Type B pancreatic cell (in vitro differentiated cells): ENCODE results near the gene ICA1. TPM values are rescaled to one million over a fixed set of nuclear protein-coding genes. Genes with fewer than 3 reads are reported as not detected.

ENCODE experiments used
- DNase-seq: peaks from one replicate; pipeline ENCODE4 v3.0.0; 2021; ENCODE audit warnings: mixed read lengths; ENCODE audit not compliant: unreplicated experiment; ENCODE audit errors: extremely low spot score
- H3K27ac Mint-ChIP-seq: 2 replicates; pipeline ENCODE4 v1.8.0; 2021; ENCODE audit warnings: mild to moderate bottlenecking, mixed read lengths
- H3K27me3 Mint-ChIP-seq: 2 replicates; pipeline ENCODE4 v1.8.0; 2021; ENCODE audit warnings: mixed read lengths
- H3K36me3 Mint-ChIP-seq: 2 replicates; pipeline ENCODE4 v1.8.0; 2021; ENCODE audit warnings: mixed read lengths
- H3K4me1 Mint-ChIP-seq: one replicate; pipeline ENCODE4 v1.8.0; 2021; ENCODE audit warnings: mixed read lengths; ENCODE audit not compliant: unreplicated experiment
- H3K4me3 Mint-ChIP-seq: 2 replicates; pipeline ENCODE4 v1.8.0; 2021; ENCODE audit warnings: mild to moderate bottlenecking, mixed read lengths
- H3K9me3 Mint-ChIP-seq: 2 replicates; pipeline ENCODE4 v1.8.0; 2021; ENCODE audit warnings: mixed read lengths
- CTCF ChIP-seq: fragments of 200-600 bp; sonication (generic); conservative IDR thresholded peaks from 2 replicates; pipeline ENCODE4 v1.5.0; 2021; ENCODE audit warnings: antibody characterized with exemption, mild to moderate bottlenecking
- total RNA-seq: library from RNA; stranded (reverse); gene quantifications from 2 replicates; pipeline ENCODE4 v1.2.1, GENCODE V29; 2021; ENCODE audit warnings: low replicate concordance

The ICA1 gene
- total RNA-seq, 1 donor from 2014 or later: 9.8 TPM

- Mint-ChIP-seq H3K36me3 (no peaks in the 10 kb centered on the region), H3K27me3 (no peaks in the 10 kb centered on the region), H3K27ac (no peak overlapping the region), H3K4me1 (no peaks in the 10 kb centered on the region), H3K9me3 (no peaks in the 10 kb centered on the region), H3K4me3 (no peak overlapping the region)
- TF ChIP-seq CTCF: no peak
- no peak for DNase-seq
Measured at GRCh38 chr7:8236780-8237407, 25.1 kb downstream of the ICA1 start.

GRCh38 chr7:8232999-8233847, 28.7 kb downstream of the ICA1 start:
- no peak overlapping the region for H3K27ac Mint-ChIP-seq
- H3K4me3 Mint-ChIP-seq: no peak overlapping the region
- no peaks in the 10 kb centered on the region for H3K36me3 Mint-ChIP-seq
- TF ChIP-seq CTCF: no peak
- H3K4me1 Mint-ChIP-seq: no peaks in the 10 kb centered on the region
- no peaks in the 10 kb centered on the region for H3K9me3 Mint-ChIP-seq
- no peaks in the 10 kb centered on the region for H3K27me3 Mint-ChIP-seq
- no peak for DNase-seq

DNA sequence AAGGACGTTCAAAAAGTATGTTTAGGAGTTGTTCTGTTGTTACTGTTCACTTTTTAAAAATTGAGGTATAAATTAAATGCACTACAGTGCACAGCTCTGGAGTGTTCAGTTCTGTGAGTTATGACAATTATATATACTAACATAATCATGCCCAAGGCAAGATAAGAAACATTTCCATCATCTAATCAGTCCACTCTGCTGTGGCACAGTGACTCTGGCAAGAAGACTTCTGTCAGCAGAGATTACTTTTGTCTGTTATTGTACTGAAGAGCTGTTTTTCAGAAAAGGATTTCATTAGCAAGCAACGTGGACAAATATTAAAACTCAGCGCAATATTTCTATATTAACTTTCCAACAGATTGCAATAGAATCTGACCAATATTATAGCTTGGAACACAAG, 32.0 kb downstream of the ICA1 start:
- H3K27ac Mint-ChIP-seq: no peak overlapping the region
- TF ChIP-seq CTCF: no peak
- no peaks in the 10 kb centered on the region for H3K27me3 Mint-ChIP-seq
- no peak for DNase-seq
- no peaks in the 10 kb centered on the region for H3K4me1 Mint-ChIP-seq
- no peaks in the 10 kb centered on the region for H3K9me3 Mint-ChIP-seq
- no peak overlapping the region for H3K4me3 Mint-ChIP-seq
- no peaks in the 10 kb centered on the region for H3K36me3 Mint-ChIP-seq

DNA sequence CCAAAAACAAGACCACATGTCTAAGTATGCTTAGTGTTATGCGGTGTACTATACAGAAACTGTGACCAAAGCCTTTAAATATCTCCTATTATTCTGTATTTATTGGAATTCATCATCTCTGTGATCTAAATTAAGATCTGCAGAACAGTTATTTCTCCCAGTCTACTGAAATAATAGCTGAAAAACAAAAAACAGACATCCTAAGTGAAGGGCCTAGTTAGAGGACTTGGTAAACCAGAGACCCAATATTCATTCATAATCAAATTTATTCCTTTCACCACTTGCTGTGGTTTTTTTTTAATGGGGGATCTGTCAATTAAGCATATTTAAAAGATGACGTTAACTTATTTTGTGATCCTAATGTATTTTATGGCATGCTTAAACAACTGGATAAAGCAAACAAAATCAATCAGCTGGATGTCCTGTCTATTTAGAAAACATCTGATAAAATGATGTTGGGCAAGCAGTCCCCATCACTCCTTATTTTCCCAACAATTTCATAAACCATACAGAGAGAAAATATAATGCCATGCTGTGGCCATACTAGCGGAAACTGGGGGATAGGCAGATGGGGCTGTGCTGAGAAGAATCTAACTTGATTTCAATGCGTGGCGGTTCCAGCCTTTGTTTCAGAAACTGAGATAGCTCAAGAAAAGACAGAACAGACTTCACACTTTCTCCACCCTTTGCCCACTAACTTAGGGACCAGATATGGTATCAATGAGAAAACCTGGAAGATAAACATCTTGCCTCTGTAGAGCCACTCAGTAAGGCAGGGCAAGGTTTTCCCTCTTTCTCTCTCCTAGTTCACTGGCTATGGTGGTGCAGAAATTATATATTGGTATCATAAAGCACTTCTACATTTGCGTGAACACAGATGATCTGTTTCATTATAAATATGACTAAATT, 32.9 kb downstream of the ICA1 start:
- DNase-seq: no peak
- no peak overlapping the region for H3K27ac Mint-ChIP-seq
- no peak overlapping the region for H3K4me3 Mint-ChIP-seq
- no peaks in the 10 kb centered on the region for H3K4me1 Mint-ChIP-seq
- H3K27me3 Mint-ChIP-seq: no peaks in the 10 kb centered on the region
- no peaks in the 10 kb centered on the region for H3K9me3 Mint-ChIP-seq
- H3K36me3 Mint-ChIP-seq: no peaks in the 10 kb centered on the region
- no peak for TF ChIP-seq CTCF

DNA sequence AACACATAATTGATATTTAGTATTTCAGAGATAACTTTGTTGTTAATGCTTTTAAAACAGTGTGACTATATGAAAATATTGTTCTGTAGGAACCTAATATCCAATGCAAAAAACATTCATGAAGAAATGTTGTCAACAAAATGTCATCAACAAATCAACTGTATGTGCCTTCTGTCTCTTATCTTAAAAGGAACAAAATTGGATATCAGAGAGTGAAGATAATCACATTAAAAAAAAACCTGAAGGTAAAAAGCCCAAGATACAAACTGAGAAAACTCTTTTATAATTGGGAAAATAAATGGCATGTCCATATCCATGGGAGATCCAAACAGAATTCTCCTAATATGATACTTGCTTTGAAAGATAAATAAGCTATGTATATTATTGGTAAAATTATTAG, 33.9 kb downstream of the ICA1 start:
- TF ChIP-seq CTCF: no peak
- no peaks in the 10 kb centered on the region for H3K36me3 Mint-ChIP-seq
- H3K27ac Mint-ChIP-seq: no peak overlapping the region
- no peaks in the 10 kb centered on the region for H3K27me3 Mint-ChIP-seq
- H3K4me3 Mint-ChIP-seq: no peak overlapping the region
- H3K4me1 Mint-ChIP-seq: no peaks in the 10 kb centered on the region
- no peaks in the 10 kb centered on the region for H3K9me3 Mint-ChIP-seq
- DNase-seq: no peak
